ENCODE results near the gene SLC24A1.

GRCh38 chr15:65623103-65623502 is 1.4 kb downstream of the SLC24A1 start:
- TF ChIP-seq CTCF (IDR thresholded peaks at IDR 0.05) (no peak), EP300 (IDR thresholded peaks at IDR 0.05) (no peak)
